K562 treated with DMSO at 1 percent for 4 hours (cell line): ENCODE measurements around the gene WWC2. TPM values are rescaled to one million over a fixed set of nuclear protein-coding genes. Genes with fewer than 3 reads are reported as not detected.

Source experiments
- total RNA-seq: library from RNA; unstranded; fragments of 300-600 nt; gene quantifications from 2 replicates; pipeline ENCODE4 v1.2.3, GENCODE V29; 2022; ENCODE audit not compliant: insufficient read depth

WWC2 gene
- total RNA-seq = 8.6 and 9.8 TPM in 2 replicates

DNA sequence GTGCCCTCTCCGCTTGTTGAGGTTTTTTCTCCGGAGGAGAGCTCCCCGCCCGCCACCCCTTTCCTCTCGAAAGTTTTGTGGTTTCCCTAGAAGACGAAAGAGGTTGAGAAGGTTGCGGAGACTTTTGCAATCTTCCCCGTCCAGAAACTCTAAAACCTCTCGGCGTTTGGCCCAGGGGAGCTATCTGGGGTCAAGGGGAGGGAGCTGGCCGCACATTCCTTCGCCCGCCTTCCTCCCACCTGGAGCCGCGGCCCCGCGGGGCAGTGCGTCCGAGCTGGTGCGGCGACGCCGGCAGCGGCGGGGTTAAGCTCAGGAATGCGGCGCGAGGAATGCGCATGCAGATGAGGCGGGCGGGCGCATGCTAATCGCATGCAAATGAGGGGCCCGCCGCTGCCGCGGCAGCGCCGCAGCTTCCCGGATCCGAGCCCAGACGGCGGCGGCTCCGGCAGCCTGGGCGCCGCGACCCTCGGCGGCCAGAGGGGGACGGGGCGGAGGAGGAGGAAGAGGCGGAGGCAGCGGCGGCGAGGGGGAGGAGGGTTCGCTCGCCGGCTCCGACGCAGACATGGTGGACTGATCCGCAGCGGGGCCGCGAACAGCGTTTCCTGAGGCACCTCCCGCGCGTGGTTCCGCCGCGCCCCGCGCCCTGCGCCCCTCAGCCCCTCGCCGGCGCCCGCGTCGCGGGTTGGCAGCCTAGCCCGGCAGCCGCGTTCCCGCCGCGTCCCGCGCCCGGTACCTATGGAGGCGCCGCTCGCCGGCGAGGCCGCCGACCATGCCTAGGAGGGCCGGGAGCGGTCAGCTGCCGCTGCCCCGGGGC lies at the start of gene WWC2:
WWC2 (plus strand) TSS at position 535 of the 814 bp plus-strand sequence; CDS start at position 770, 235 bp downstream.

DNA sequence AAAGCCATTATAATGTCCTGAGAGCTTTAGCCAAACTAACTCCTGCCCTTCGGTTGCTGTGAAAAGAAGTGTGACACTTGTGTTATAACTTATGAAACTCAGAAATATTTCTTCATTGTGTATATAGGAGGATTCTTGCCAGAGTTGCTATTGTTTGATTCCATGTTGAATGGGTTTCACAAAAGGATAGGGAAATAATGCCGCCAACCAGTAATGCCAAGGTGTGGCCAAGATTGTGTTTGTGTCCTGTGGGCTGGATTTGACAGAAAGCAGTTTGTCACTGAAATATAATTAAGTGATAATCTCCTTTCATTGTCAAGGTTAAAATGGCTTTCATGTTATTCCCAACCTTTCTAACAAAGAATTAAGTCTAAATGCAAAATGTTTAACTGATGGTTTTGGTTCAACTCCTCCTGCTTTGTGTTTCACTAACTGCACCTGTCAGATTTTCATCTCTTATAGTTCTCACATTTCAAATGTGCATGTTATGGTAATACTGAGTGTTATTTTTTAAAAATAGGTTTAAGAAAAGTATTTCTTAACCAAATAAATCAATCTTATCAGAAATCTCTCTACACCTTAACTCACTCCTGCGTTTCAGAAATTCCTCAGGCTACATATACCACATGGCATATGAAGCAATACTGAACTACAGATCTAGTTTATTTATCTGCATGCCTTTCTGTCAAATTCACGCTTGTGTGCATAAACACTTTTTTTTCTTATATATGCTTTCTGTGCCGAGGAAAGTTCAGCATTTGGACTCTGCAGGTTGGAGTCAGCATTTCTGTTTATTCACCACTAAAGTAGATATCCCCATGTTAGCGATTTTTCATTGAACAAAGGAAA lies 221.4 kb downstream of the WWC2 start, which contains the start of gene CLDN22:
CLDN22 (minus strand) TSS at position 66 of the 849 bp plus-strand sequence; CDS start at position 8, 58 bp downstream.

DNA sequence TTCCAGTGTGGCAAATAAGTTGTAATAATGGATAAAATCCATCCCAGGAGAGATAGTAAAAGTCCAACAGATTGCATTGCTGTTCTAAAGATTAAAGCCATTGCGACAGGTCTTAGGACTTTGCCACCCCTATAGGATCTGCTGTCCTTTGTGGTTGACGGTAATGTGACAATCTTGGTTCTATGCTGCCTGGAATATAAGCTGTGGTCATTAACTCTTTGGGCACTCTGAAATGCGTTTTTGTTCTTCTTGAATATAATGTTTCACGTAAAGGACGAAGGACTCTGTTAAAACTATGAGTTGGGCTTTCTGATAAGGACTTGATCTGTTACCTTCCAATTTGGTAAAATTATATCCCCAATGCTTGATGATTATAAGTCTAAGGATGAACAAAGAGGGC lies 223.3 kb downstream of the WWC2 start, which contains the start of gene CLDN24:
CLDN24 (minus strand) TSS at position 101 of the 400 bp plus-strand sequence; CDS start at position 101, 0 bp downstream.

Other genes with a start within 250 kb of the WWC2 start
- gene DCTD, start 181.9 kb upstream of the WWC2 start, total RNA-seq = 54.5 and 59.7 TPM in 2 replicates
- not detected in 2 replicates for gene CLDN22, start 221.0 kb downstream of the WWC2 start, total RNA-seq
- gene CLDN24, start 223.2 kb downstream of the WWC2 start, total RNA-seq = not detected in 2 replicates